Measurements from ENCODE around the gene TNIK.

Gene TNIK

DNA sequence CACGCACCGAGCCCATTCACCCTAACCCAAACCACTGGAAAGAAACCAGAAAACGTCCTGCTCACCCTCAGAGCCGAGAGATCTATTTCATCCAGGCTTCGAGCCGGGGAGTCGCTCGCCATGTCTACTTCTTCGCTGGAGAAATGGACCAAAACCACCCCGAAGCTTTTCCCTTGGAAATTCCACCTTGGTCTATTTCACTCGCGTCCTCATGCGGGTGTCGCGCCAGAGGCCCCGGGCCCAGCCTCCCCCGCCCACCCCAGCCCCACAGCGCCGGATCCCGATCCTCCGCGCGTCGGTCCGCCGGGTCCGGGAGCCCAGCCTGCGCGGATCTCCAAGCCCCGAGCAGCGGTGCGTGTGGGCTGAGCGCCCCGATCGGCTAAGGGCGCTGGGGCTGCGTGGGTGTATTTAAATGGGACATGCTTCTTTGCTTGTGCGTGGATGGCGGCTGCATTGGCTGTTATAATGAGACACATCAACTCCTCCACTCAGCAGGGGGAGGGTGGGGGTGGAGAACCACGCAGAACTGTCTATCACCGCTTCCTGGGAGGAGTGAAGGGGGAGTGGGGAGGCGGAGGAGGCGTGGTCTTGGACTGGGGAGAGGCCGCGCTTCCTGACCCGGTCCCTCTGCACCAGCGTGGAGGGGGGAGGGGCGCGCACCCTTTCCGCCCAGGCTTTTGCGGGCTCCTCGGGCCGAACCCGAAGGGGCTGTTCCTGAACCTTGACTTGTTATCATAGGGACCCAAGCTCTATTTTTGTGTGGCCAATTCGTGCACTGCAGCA lies at the start of gene TNIK:
TSS of gene TNIK (minus strand) at position 464 of the 783 bp plus-strand sequence. CDS start at position 122, 342 bp downstream.
- DNase-seq (ENCODE audit: low spot score), result peak; percentile 99

DNA sequence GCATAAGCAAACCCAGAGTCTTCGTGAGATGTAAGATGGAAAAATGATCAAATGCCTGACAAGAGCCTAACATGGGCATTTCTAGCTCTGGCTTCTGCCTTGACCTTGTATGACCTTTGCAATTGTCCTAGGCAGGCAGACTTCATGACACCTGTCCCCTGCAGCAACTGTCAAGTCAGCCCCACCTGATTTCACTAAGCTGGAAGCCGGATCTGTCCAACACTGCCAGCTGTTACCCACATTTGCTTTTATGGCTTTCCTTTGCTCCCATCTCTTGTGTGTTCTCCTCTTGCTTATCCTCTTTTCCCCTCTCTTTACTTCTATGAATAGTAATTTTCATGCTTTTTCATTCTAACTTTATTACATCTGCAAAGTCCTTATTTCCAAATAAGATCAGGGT lies 48.5 kb upstream of the TNIK start:
- no peak for DNase-seq (ENCODE audit: low spot score)

GRCh38 chr3:171508206-171508605 lies 48.0 kb upstream of the TNIK start:
- no peak for DNase-seq (ENCODE audit: low spot score)

DNA sequence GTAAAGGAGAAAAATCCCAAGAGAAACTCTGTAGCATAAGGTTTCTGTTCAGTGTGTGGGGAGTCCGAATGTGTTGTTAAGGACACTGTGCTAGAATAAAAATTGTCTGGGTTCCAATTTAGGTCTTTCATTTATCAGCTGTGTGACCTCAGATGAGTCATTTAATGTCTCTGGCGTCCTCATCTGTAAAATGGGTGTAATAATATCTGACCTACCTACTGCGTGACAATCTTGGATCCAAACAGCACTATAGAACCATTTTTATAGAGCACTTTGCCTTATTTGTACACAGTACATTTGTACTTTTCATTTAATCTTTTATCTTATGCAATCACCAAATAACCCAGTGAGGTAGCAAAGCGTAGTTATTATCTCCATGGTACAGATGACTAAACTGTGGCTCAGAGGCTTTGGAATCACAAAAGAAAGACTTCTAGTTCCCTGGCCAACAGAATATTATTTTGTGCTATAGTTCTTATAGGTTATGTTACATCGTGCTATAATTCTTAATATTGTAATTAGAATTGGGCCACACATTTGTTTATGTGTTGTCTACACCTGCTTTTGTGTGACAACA lies 46.6 kb upstream of the TNIK start:
- DNase-seq (ENCODE audit: low spot score), result no peak

- no peak for DNase-seq (ENCODE audit: low spot score)
Measured at GRCh38 chr3:171505822-171506333, 45.7 kb upstream of the TNIK start.

GRCh38 chr3:171504376-171504775 lies 44.2 kb upstream of the TNIK start:
- no peak for DNase-seq (ENCODE audit: low spot score)

DNA sequence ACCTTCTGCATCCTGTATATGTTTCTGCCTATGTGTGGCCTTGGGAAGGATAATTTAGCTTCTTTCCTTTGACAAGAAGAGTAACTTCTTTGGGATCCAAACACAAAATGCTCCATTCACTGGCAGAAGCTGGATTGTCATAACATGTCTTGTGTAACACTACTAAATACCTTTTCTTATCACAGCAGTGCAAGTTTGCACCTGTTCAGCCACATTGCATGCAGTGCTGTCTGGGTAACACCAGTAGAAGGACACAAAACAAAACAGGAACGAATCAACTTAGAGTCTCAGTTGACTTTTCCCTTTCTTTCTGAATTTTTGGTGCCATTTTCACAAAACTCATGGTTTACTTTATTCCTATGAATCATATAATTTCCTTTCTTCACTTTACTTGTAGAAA lies 43.6 kb upstream of the TNIK start:
- DNase-seq (ENCODE audit: low spot score), result no peak

GRCh38 chr3:171498921-171499320 lies 38.7 kb upstream of the TNIK start:
- no peak for DNase-seq (ENCODE audit: low spot score)

GRCh38 chr3:171497468-171497867 lies 37.3 kb upstream of the TNIK start:
- no peak for DNase-seq (ENCODE audit: low spot score)

GRCh38 chr3:171495413-171495812 lies 35.2 kb upstream of the TNIK start:
- no peak for DNase-seq (ENCODE audit: low spot score)

GRCh38 chr3:171494457-171495109 lies 34.4 kb upstream of the TNIK start:
- no peak for DNase-seq (ENCODE audit: low spot score)

- DNase-seq (ENCODE audit: low spot score), result no peak
Measured at GRCh38 chr3:171491361-171491760, 31.2 kb upstream of the TNIK start.

DNA sequence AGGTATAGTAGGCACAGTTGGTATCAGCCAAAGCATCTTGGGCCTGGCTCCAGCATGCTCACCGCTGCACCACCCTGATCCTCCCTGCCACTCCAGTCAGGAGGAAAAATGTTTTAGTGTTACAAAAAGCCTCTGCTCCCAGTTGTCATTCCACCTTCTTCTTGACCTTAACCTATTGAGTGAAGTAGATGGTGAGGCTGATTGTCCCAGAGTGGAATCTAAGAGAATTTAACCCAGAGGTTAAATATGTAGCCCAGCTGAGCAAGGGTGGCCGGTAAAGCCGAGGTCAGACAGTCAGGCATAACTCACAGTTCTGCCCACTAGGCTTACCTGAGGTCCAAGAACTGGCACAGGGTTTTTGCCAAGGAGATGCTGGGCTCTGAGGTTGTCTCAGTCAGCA lies 30.7 kb upstream of the TNIK start:
- no peak for DNase-seq (ENCODE audit: low spot score)

DNA sequence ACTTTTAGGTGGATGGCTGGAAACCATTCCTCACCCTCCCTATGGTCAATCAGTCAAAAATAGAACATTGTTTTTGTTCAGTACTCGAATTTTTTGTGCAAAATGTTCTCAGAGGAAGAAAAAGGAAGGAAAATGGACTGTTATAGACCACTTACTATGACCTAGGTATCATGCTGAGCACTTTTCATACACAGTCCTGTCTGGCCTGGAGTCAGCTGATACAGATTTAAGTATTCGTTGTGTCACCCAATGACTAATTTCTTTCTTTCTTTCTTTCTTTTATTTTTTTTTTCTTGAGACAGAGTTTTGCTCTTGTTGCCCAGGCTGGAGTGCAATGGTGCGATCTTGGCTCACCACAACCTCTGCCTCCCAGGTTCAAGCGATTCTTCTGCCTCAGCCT lies 29.1 kb upstream of the TNIK start:
- no peak for DNase-seq (ENCODE audit: low spot score)

- no peak for DNase-seq (ENCODE audit: low spot score)
Measured at GRCh38 chr3:171488479-171488878, 28.3 kb upstream of the TNIK start.

GRCh38 chr3:171487382-171487781 lies 27.2 kb upstream of the TNIK start:
- no peak for DNase-seq (ENCODE audit: low spot score)

DNA sequence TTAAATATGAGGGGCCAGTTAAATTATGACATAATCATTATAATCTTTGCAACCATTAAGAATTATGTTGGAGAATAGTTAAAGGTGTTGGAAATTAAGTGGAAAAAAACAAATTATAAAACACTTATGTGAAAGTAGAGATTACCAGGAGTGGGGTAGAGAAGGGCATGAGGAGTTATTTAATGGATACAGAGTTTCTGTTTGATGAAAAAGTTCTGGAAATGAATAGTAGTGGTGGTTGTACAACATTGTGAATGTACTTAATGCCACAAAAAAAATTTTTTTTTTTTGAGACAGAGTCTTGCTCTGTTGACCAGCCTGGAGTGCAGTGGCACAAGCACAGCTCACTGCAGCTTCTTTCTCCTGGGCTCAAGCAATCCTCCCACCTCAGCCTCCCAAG lies 25.1 kb upstream of the TNIK start:
- DNase-seq (ENCODE audit: low spot score), result no peak

DNA sequence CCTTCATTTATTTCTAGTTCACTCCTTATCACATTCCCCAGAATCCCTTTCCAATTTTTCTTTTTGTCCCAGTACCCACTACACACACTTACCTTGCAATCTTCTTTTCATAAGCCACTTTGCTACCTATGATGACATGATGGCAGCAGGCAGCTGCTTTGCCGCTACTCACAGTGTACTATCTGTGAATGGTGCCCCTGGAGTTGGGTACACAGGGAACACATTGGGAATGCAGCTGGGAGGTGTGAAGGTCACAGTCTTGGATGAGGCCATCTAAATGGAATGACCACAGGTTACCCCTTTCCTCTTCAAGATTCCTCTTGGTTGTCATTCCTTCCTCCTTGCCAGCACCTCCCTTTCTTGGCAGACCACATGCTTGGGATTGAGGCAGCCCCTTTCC lies 20.8 kb upstream of the TNIK start:
- no peak for DNase-seq (ENCODE audit: low spot score)

DNA sequence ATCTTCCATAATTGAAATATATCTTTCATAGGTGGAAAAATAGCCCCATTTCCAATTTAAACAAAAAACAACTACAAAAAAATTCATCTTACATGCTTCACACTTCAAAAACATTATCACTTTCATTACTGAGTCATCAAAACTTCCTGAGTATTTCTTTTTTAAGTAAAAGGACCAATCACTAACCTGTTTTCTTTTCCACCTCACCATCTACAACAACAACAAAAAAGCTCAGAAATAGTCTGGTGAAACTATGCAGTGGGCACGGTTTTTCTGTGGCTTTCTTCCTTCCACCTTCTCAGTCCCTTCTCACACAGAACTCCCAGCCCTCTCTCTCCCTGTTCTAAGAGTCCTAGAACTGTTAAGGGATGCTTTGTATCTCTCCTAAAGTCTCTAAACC lies 20.3 kb upstream of the TNIK start:
- DNase-seq (ENCODE audit: low spot score), result no peak

- no peak for DNase-seq (ENCODE audit: low spot score)
Measured at GRCh38 chr3:171476532-171477102, 16.4 kb upstream of the TNIK start.

- DNase-seq (ENCODE audit: low spot score), result no peak
Measured at GRCh38 chr3:171472552-171472951, 12.3 kb upstream of the TNIK start.

DNA sequence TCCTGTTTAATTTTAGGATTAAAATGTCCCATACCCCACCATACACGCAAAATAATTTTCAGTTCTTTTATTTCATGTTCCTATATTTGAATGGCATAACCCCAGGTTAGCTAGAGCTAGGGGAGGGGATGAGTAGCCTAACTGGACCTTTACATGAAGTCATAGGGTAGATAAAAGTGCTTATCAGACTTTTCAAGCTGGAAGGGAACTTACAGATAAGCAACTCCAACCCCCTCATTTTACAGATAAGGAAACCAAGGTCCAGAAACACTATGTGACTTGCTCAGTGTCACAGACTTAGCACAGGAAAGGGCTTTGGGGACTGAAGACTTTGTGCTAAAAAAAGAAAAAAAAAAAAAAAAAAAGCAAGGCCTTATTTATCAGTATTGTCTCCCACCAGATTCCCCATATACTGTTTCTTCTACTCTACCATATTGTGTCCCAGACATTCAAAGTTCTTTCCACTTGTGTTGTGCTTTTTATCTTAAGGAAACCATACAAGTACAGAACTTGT lies 10.6 kb upstream of the TNIK start:
- no peak for DNase-seq (ENCODE audit: low spot score)

GRCh38 chr3:171469376-171469775 lies 9.2 kb upstream of the TNIK start:
- no peak for DNase-seq (ENCODE audit: low spot score)
